ENCODE results near the gene LPAR1.

LPAR1 gene

DNA sequence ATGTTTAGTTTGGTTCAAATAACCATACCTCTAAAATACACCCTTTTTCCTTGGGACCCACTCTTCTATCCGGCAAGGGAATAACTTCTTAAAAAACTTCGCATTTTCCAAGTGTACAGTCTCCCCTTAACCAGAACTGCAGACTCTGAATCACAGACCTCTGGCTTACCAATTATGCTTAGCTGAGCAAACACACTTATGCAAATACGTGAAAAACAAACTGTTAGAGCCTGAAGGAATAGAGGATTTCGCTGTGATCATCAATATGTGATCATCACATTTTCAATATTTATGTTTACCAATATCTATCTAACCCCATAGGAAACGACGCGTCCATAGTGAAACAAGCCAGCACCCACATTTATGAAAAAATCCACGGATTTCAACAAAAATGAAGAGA is 1.3 kb downstream of the LPAR1 start:
- no peak for DNase-seq

DNA sequence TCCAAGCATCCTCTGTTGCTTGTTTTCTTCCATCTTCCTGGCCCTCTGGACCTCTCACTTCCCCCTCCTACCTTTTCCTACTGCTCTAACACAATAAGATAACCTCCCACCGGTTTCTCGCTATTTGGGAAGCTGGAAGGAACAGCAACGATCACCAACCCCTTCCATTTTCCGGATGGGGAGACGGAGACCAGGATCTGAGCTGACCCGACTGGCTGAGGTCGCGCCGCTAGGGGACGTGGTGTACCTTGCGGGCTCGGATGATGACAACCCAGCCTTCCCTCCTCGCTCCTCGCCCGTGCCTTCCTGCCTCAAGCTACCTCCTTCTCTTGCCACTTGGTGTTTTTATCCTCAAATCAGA is 1.9 kb downstream of the LPAR1 start:
- no peak for DNase-seq

DNA sequence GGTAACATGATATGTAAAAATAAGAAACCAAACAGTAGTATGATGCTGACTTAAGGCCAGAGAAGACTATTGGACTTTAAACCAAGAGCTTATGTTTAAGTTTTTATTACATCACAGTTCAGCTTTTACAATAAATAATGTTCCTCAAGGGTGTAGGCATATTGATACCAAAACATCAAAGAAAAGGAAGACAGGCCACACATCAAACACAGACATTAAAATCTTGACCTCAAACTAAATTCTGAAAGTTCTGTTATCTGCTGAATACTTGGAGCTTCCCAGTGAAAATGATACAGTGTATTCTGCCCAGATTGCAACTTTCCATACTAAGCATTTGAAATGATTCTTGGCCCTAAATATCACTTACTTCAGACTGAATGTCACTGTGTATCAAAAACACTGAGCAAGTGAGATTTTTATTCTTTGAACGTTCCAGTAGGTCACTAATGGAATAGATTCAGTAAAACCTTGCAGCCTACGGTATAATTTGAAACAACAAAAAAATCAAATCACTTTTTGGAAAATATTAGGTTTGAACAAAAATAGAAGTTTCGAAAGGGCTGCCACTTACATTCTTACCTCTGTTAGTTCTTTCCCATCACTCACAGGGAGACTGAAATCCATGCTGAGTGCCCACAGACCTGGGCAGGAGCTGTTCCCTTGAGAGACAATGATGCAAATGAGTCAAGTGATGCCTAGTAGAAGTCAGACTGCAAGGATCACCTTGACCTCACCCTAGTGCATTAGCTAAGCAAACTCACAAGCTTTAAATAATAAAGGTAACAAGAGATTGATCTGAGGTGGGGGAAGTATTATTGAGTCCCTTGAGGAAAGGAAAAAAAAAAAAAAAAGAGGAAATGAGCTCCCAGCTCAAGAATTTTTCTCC is 2.5 kb downstream of the LPAR1 start:
- no peak for DNase-seq

DNA sequence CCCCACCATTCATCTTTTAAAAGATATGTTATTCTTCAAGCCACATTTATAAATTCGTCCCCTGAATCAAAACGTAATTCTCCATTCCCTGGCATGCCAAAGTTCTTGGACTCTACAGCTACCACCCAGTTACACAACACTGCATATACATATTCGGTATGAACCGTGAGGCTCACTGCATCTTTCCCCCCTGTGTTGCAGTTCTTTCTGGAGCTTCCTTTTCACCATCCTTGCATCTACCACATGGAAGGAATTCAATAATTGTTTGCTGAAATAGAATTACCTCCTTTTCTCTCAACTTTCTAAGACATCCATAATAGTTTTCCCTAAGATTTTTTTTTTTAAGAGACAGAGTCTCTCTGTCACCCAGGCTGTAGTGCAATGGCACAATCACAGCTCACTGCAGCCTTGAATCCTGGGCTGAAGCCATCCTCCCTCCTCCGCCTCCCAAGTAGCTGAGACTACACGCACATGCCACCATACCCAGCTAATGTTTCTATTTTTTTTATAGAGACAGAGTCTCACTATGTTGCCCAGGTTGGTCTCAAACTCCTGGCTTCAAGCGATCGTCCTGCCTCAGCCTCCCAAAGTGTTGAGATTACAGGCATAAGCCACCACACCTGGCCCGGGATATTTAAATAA is 3.3 kb downstream of the LPAR1 start:
- DNase-seq, result no peak

DNA sequence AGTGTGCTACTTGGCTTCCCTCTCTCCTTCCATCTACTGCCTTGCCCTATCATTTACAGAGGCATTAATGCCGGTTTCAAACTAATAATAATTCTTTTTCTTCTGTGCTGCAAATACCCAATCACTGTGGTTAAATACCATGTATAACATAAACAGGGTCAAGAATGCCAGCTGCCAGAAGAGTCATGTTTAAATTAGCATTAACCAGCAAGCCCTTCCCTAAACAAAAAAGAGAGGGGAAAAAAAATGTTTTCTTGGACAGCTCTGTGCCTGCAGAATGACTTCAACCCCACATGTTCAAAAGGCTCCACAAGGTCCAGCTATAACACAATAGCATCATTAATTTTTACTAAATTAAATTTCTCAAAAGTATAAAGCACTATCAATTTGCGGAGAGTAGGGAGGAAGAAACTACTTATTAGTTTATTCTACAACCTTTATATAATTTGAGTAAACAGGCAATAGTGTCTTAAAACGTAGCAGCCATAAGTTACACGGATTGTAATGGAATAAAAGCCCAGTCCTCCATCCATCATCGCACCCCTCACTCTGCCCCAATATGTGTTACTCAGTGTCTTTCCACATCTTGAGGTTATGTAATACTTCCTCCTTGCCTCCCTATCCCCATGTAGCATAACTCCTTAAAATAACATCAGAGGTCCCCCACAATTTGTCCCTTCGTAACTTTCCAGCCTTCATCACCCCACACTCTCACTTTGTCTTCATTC is 3.9 kb downstream of the LPAR1 start:
- DNase-seq, result no peak

DNA sequence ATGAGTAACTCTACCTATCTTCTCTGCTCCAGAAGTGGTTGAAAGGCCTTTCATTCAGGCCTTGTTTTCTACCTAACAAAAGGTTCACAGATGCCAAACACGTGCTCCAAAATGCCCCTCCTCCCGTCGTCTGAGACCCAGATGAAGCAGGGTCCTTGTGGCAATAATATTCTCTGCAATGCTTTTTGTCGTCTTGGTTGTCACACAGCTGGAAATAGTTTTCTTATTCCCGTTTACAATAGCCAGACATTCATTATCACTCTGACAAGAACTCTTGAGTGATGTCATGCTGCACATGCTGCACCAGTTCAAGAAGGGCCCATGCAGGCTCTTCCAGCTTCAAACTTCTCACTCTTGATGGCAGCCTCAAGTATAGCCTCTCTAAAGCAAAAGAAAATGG is 7.8 kb downstream of the LPAR1 start:
- DNase-seq, result no peak

DNA sequence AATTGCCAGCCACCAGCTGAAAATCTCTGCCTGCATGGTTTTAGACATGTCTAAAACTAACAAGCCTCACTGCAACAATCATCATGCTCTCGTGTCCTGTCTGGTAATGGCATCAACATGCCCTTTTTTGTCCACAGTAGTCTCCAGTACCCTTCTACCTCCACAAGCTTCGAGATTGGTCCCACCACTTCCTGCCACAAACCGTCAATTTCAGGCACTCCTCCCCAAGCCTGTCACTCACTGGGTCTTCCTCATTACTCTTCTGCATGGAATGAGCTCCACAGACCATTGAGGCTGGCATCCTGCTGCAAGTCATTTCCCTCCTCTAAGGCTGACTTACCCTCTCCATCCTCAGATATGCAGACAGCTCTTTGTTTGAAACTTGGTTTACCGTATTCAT is 9.0 kb downstream of the LPAR1 start:
- DNase-seq, result no peak

DNA sequence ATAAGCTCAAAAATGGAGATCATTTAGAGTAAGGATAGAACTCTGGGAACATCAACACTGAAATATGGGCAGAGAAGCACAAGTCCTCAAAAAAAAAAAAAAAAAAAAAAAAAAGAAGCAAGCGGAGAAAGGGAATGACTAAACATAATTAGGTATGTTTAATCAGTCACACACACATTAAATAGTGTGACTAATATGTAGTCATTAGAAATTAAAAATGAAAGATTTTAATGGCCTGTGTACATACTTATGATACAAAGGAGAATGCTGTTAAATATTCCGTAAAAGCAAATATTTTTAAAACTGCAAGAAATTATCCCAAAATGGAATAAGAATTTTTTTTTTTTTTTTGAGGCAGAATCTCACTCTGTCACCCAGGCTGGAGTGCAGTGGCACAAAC is 10.5 kb downstream of the LPAR1 start:
- DNase-seq, result no peak

DNA sequence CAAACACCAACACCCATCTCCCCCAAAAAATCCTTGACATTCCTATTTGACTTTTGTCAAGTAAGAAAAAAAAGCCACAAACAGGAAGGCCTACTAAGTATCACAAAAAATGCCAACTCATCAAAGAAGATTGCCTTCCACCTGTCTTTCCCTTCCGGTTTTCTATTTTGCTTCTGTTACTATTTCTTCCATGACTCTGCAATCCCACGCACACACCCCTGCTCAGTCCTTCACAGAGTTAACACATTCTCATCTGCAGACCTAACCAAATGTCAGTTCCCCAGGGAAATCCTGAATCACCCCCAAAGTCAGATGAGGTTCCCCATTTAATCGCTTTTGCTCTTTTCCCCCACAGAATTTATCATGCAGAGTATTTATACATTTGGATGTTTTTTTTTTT is 15.1 kb downstream of the LPAR1 start:
- DNase-seq, result no peak

DNA sequence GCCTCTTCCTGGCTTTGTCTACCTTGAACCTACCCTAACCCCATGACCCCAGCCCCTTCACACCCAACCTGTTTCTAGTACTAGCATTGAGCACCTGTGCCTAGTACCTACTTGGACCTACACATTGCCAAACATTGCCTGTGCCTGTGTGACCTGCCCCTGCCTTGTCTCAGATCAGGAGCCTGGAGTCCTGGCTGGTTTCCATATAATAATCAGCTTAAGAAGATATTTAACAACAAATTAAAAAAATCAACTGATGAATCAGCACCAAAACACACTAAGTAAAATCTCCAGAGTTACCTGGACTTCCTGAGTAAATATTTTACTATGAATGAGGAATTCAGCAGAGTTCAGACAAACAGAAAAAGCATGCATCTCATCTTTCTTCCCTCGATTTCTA is 17.7 kb downstream of the LPAR1 start:
- no peak for DNase-seq

DNA sequence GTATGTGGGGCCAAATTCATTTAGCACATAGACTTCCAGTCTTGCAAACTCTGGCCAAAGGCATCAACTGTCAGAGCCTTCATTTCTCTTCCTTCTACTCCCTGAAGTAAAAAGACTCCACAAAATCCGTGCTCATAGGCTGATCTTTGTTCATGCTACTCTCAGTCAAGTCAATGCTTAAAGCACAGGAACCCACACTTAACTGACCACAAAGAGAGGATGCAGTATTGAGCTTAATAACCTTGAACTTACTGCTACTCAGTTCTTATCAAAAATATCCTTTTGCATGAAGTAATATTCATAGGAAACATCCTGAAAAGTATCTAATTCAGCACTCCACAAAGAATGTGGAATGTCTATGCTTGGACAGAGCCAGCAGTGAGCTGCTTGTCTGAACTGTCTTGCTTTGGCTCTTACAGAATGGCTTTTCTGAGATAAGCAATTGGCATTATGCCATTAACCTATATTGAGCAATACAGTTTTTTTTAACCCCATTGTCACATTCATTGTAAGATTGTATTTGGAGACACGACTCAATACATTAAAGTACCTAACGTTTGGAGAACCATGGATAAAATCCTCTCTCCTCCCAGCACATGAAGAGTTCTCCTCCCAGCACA is 21.7 kb downstream of the LPAR1 start:
- DNase-seq, result no peak

DNA sequence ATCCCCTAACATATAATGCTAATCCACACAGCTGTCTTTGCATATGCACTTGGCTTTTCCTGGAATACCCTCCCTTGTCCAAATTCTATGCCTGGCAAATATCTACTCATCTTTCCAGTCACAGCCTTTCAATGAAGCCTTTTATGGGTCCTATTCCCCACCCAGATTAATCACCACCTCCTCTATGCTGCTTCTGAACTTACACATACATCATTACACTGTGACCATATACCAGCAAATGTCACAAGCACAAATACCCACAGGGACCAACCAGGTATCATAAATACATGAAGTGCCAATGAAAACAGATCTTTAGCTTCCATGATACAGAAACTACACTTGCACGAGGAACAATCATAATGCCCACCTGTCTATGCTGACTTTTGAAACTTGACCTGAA is 22.3 kb downstream of the LPAR1 start:
- no peak for DNase-seq

DNA sequence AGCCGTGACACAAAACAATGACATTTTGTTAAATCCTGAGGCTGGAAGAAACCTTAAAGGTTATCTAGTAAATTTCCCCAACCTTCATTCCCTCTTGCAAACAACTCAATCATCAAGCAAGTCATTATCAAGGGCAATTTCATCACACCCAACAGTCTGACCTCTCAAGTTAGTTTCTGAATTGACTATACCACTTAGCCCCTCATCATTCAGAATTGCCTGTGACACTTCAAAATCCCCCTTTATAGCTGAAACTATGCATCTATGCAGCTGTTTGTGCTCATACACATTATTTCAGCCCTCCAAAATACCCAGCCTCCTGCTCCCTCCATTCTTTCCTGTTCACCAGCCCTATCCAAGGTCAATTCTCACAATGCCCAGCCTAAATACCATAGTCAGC is 24.6 kb downstream of the LPAR1 start:
- DNase-seq, result no peak

DNA sequence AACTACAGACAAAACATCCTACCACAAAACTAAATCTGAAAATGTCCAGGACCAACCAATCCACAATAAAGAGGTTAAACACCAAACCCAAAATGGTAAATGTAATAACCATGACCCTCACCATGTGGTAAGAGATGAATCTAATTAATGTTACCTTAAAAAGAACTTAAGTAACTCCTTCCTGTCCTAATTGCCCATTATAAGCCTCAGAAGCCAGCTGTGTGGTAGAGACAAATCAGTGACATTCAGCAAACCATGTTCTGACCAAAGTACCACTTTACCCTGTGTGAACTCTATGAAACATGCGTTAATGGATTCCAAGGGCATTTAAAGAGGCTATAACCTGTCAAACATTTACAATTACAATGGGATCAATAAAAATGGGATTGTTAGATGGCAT is 25.0 kb downstream of the LPAR1 start:
- no peak for DNase-seq

DNA sequence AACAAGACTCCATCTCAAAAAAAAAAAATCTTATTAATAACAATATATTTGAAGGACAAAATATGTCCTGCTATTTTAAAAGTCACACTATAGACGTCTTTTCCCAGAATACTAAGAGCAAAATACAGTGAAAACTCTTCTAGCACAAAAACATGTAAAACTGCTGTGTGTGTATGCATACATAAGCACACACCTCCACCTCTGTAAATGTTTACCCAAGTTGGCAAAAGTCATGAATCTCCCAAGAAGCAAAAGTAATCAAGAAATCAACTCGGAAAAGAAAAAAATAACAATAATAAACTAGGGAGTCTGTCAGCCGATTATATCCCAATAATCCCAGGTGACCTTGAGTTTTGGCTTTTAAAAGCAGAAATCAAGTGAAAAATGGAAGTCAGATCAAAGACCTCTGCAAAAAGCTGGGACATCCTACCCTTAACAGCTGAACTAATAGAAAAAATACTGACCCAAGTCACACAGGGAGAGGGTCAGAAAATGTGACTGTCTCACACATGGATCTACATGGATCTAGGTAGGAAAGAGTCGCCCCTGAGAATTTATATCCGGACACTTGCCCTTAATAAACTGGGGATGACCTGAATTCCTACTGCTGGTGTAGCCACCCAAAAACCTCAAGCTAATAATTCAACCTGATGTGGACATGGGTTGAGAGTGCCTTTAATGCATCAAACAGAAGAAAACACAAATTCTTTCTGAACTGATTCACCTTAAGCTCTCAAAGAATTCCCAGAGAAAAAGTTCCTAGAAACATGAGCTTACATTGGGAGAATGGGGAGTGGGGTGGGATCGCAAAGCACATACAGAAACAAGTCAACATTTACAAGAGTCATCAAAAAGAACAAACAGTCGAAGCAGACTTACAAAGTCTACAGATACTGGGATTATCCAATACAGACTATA is 29.9 kb downstream of the LPAR1 start:
- no peak for DNase-seq

DNA sequence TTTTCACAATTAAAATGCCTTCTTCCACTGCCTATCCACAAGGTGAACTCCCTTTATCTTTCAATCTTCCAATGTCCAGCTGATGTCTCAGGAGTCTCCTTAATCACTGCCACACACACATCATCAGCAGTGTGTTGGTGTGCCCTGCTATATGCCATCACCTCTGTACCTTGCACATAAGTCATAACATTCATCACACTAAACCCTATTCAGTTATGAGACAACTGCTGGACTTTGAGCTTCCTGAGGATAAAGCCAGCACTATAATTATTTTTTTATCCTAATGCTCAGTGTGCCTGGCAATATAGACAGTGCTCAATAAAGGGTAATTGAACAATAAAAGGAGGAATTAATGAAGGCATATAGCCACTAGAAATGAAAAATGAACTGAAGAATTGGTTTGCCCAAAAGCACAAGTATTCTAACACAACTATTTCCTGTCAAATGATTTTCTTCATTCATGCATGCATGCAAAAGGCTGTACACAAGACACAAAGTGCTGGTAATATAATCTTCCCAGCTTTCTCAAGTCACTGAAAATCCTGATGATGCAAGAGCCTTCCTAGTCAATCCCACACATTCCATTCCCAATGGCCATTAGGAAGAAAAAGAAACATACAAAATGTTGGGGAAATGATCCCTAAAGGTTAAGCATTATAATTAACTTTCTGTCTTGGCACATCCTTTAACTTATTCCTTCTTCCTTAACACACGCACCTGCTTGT is 32.4 kb downstream of the LPAR1 start:
- no peak for DNase-seq

DNA sequence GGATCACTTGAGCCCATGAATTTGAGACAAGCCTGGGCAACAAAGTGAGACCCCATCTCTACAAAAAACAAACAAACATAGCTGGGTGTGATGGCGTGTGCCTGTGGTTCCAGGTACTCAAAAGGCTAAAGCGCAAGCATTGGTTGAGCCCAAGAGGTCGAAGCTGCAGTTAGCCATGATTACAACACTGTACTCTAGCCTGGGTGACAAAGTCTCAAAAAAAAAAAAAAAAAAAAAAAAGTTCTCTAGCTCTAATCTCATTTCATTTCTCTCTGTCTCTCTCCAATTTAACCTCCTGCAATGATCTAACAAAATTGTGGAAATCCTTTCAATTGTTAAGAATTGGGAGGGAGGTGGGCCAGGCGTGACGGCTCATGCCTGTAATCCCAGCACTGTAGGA is 33.3 kb downstream of the LPAR1 start:
- DNase-seq, result no peak

DNA sequence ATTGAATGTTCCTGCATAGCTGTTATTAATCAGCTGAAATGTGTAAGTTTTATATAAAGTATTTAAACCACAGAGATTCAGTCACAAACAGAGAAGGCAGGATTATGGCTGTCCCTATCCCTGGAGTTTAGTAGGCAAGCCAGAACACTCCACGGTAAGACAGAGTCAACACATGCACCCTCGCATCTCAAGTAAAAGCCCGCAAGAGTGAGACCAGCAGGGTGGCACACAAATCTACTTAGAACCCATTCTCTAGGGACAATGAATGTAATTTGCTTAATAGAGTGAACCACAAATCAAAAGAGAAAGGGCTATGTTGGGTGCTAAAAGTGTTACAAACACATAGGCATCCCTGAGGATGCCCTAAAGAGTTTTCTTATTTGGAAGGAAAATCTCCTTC is 35.1 kb downstream of the LPAR1 start:
- no peak for DNase-seq

DNA sequence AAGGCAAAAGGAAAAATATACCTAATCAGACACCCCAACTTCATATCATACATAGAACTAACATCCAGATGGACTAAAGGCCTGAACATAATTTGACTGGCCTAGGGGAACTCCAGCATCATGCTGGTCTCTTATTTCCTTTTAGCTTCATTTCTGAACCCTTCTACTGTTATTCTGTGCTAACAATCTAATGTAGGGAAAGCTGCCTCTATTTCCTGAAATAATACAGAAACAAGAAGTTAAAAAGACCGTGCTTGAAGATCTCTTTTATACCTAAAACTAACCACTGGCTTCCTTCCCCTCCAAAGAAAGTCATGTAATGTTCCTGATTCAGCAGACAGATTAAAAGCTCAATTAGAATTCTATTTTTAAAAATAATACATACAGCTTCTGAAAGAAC is 36.7 kb downstream of the LPAR1 start:
- no peak for DNase-seq

DNA sequence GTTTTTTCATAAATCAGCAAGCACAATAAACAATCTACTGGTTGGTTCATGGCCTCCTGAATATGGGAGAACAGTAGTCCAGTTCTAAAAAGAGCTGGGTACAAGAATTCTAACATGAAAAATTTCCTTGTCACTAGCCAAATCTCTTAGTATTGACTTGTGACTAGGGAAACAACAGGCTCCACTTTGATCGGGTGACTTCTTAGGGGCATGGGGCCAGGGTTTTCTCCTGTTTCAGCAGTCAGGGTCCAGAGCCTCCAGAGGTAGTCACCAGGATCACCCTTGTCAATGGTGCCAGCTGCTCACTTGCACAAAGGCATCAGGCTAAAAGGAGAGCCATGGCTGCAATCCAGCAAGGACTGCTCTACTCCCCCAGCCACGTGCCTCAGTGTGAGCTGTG is 38.1 kb downstream of the LPAR1 start:
- DNase-seq, result no peak

DNA sequence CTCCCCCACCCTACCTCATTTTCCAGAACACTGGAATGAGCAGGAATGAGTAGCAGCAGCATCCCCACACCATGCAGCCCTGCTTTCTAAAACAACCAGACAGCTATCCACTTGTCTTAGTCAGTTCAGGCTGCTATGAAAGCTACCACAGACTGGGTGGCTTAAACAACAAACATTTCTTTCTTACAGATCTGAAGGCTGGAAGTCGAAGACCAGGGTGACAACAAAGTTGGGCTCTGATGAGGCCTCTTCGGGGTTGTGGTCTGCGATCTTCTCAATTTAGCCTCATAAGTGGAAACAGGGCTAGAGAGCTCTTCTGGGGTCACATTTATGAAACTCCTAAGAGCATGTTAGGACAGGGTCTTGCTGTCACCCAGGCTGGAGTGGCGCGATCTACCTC is 38.9 kb downstream of the LPAR1 start:
- no peak for DNase-seq

DNA sequence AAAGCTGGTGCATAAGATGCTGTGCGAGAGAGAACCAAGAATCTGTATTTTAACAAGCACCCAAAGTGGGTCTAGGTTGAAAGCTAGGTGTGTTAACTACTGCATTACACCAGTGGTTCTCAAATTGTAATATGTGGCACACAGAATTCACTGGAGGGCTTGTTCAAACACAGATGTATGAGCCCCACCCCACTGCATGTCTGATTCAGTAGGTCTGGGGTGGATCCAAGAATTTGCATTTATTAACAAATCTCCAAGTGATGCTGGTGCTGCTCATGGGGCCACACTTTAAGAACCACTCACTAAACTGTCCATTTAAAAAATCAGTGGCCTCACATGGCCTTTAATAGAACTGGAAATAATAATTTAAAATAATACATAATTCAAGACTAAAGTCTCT is 40.4 kb downstream of the LPAR1 start:
- no peak for DNase-seq

Measured in T-helper 9 cell (primary cell).